GM18517 (cell line): ENCODE measurements around the gene PLCB4.

Source experiments
- ATAC-seq: cut with Tn5 transposase; IDR thresholded peaks from one replicate; pipeline ENCODE4 v1.9.1; 2021; ENCODE audit warnings: mild to moderate bottlenecking, moderate library complexity; ENCODE audit not compliant: unreplicated experiment

PLCB4 gene

GRCh38 chr20:9482180-9482579 is 413.3 kb downstream of the PLCB4 start:
- ATAC-seq, result no peak

- ATAC-seq, result no peak
These were observed 414.2 kb downstream of the PLCB4 start for GRCh38 chr20:9483131-9483530.

- no peak for ATAC-seq
These were observed 416.9 kb downstream of the PLCB4 start for GRCh38 chr20:9485614-9486340.

- no peak for ATAC-seq
These were observed 418.3 kb downstream of the PLCB4 start for GRCh38 chr20:9487231-9487630.

GRCh38 chr20:9488063-9488462 is 419.2 kb downstream of the PLCB4 start:
- no peak for ATAC-seq

- ATAC-seq, result no peak
These were observed 421.3 kb downstream of the PLCB4 start for GRCh38 chr20:9490161-9490560.

GRCh38 chr20:9490631-9491030 is 421.7 kb downstream of the PLCB4 start:
- no peak for ATAC-seq

- no peak for ATAC-seq
These were observed 422.4 kb downstream of the PLCB4 start for GRCh38 chr20:9491324-9491723.

- ATAC-seq, result no peak
These were observed 423.2 kb downstream of the PLCB4 start for GRCh38 chr20:9492067-9492466.

- ATAC-seq, result no peak
These were observed 424.9 kb downstream of the PLCB4 start for GRCh38 chr20:9493803-9494202.

- no peak for ATAC-seq
These were observed 426.8 kb downstream of the PLCB4 start for GRCh38 chr20:9495701-9496100.

- ATAC-seq, result no peak
These were observed 427.3 kb downstream of the PLCB4 start for GRCh38 chr20:9496155-9496554.

- no peak for ATAC-seq
These were observed 429.4 kb downstream of the PLCB4 start for GRCh38 chr20:9498322-9498721.

- ATAC-seq, result no peak
These were observed 430.4 kb downstream of the PLCB4 start for GRCh38 chr20:9499126-9499899.

GRCh38 chr20:9500121-9500520 is 431.2 kb downstream of the PLCB4 start:
- no peak for ATAC-seq

- ATAC-seq, result no peak
These were observed 432.6 kb downstream of the PLCB4 start for GRCh38 chr20:9501473-9501872.

- ATAC-seq, result no peak
These were observed 434.8 kb downstream of the PLCB4 start for GRCh38 chr20:9503526-9504245.

GRCh38 chr20:9506280-9506821 is 437.5 kb downstream of the PLCB4 start:
- no peak for ATAC-seq

GRCh38 chr20:9506964-9507369 is 438.1 kb downstream of the PLCB4 start:
- no peak for ATAC-seq

GRCh38 chr20:9507544-9508239 is 438.8 kb downstream of the PLCB4 start:
- no peak for ATAC-seq

GRCh38 chr20:9508240-9508661 is 439.4 kb downstream of the PLCB4 start:
- ATAC-seq, result no peak
